ENCODE data around the gene SOX15.

SOX15 gene

GRCh38 chr17:7559320-7560171 is 30.3 kb downstream of the SOX15 start:
- DNase-seq (ENCODE audit: extremely low read depth in 1 of 2, low read depth in 1 of 2), result no peak

GRCh38 chr17:7558544-7559319 is 31.2 kb downstream of the SOX15 start, which contains the start of gene TNFSF13:
Gene TNFSF13 (plus strand): TSS chr17:7558750. CDS start chr17:7559040, 290 bp downstream.
- no peak for DNase-seq (ENCODE audit: extremely low read depth in 1 of 2, low read depth in 1 of 2)

- DNase-seq (ENCODE audit: extremely low read depth in 1 of 2, low read depth in 1 of 2), result no peak
These were observed 31.9 kb downstream of the SOX15 start for GRCh38 chr17:7557775-7558543.

GRCh38 chr17:7557147-7557764 is 32.6 kb downstream of the SOX15 start:
- DNase-seq (ENCODE audit: extremely low read depth in 1 of 2, low read depth in 1 of 2), result no peak

GRCh38 chr17:7556627-7557026 is 33.3 kb downstream of the SOX15 start:
- DNase-seq (ENCODE audit: extremely low read depth in 1 of 2, low read depth in 1 of 2), result no peak

- DNase-seq (ENCODE audit: extremely low read depth in 1 of 2, low read depth in 1 of 2), result no peak
These were observed 34.5 kb downstream of the SOX15 start for GRCh38 chr17:7555320-7555948.

- DNase-seq (ENCODE audit: extremely low read depth in 1 of 2, low read depth in 1 of 2), result no peak
These were observed 36.5 kb downstream of the SOX15 start for GRCh38 chr17:7553356-7553755.

GRCh38 chr17:7552621-7553051 is 37.3 kb downstream of the SOX15 start:
- DNase-seq (ENCODE audit: extremely low read depth in 1 of 2, low read depth in 1 of 2), result no peak

GRCh38 chr17:7551396-7551795 is 38.5 kb downstream of the SOX15 start:
- DNase-seq (ENCODE audit: extremely low read depth in 1 of 2, low read depth in 1 of 2), result no peak

GRCh38 chr17:7550344-7550743 is 39.5 kb downstream of the SOX15 start:
- no peak for DNase-seq (ENCODE audit: extremely low read depth in 1 of 2, low read depth in 1 of 2)

- no peak for DNase-seq (ENCODE audit: extremely low read depth in 1 of 2, low read depth in 1 of 2)
These were observed 40.4 kb downstream of the SOX15 start for GRCh38 chr17:7549401-7550055.

GRCh38 chr17:7548585-7549400 is 41.1 kb downstream of the SOX15 start, which contains the start of gene TNFSF12:
Gene TNFSF12 (plus strand): TSS chr17:7549058. CDS start chr17:7549154, 96 bp downstream.
- peak in 1 of 2 donors; percentile 51 for DNase-seq (ENCODE audit: extremely low read depth in 1 of 2, low read depth in 1 of 2)

- no peak for DNase-seq (ENCODE audit: extremely low read depth in 1 of 2, low read depth in 1 of 2)
These were observed 45.0 kb downstream of the SOX15 start for GRCh38 chr17:7544911-7545310.

GRCh38 chr17:7541074-7541621 is 48.7 kb downstream of the SOX15 start:
- no peak for DNase-seq (ENCODE audit: extremely low read depth in 1 of 2, low read depth in 1 of 2)

GRCh38 chr17:7538891-7539545 is 50.9 kb downstream of the SOX15 start:
- DNase-seq (ENCODE audit: extremely low read depth in 1 of 2, low read depth in 1 of 2), result no peak

Measured in activated CD8-positive, alpha-beta memory T cell treated with anti-CD3 and anti-CD28 coated beads for 1 hour (primary cell).